BE2C (cell line): ENCODE data around the gene IFNL1.
"Not testable (repeated sequence)": the region's sequence is repeated elsewhere in the genome, so short reads cannot be mapped to it uniquely, and the experiment has no call there.

ENCODE experiments used
- DNase-seq: peaks from one replicate; pipeline ENCODE4 v3.0.0-alpha.2; 2020
- H3K27me3 ChIP-seq: fragments of 250-450 bp; sonication (Bioruptor Pico); 2 replicates; pipeline ENCODE4 v1.5.1; 2020; ENCODE audit warnings: mild to moderate bottlenecking
- H3K36me3 ChIP-seq: fragments of 250-450 bp; sonication (Bioruptor Pico); 2 replicates; pipeline ENCODE4 v1.5.1; 2020; ENCODE audit warnings: mild to moderate bottlenecking
- H3K4me1 ChIP-seq: fragments of 250-450 bp; sonication (Bioruptor Pico); 2 replicates; pipeline ENCODE4 v1.5.1; 2020
- H3K4me3 ChIP-seq: 2 replicates; pipeline ENCODE4 v1.5.1; 2011; ENCODE audit warnings: low read depth, low read length
- H3K9me3 ChIP-seq: fragments of 250-450 bp; sonication (Bioruptor Pico); 2 replicates; pipeline ENCODE4 v1.5.1; 2020
- CTCF ChIP-seq: IDR thresholded peaks from 2 replicates; pipeline ENCODE4 v1.5.1; 2012; ENCODE audit warnings: mild to moderate bottlenecking, low read depth, low read length

IFNL1 gene

DNA sequence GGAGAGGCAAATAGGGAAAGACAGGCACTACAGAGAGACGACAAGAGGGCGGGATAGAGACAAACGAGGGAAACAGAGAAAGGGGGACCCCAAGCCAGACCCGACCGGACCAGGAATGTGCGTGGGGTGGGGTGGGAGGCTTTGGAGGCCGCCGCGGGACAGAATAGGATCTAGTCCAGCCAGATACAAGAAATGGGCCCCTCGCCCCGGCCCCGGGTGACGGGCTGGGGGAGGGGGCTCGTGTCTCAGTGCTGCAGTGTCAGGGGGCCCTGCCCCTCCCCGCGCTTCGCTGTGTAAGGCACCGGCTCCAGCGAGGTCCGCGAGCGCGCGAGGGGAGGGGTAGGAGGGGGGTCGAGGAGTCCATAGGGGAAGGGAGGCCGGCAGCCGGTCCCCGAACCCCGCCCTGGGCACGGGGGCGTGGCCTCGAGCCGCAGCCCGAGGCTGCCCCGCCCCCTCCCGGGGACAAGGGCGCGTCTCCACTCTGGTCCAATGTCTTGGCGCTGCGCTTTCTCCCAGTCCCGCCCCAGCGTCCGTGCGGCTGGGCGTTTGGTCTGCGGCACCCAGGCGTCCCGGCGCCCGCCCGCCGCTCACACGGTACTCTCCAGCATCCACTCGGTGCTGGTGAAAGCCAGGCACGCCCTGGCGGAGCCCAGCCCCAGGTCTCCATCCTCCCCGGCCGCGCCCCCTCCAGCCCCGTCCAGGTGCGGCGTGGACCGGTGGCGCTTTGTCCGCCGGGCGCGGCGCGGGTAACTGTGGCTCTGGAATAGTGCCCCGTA, 11.0 kb downstream of the IFNL1 start:
- no peak for DNase-seq
- no peak overlapping the region for H3K4me3 ChIP-seq

DNA sequence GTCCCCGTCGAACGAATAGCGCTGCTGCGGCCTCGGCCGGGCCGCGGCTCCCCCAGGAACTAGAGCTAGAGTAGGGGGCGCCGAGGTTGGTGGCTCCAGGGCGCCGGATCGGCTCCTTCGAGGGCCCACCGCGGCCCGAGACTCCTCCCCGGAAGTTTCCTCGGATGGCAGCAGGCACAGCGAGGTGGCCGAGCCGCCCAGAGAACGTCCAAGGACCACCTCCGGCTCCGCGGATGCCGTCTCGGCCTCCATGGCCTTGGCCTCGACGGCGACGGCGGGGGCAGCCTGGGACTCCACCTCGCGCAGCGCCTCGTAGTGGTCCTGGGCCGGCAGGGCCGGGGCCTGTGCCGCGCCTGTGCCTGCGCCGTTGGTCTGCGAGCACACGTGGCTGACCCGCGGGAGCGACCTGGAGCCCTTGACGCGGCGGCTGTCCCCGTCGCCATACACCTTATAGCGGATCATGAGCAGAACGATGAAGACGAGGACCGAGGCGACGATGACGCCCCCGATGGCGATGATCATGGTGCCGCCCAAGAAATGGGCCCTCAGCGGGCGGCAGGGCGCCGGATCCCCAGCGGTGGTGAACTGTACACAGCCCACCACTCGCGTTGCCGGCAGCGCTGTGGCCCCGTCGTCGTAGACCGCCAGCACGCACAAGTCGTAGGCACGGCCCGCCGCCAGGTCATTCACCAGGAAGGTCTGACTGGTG, 11.8 kb downstream of the IFNL1 start:
- H3K27me3 ChIP-seq: no peaks in the 10 kb centered on the region
- no peak for DNase-seq
- no peaks in the 10 kb centered on the region for H3K36me3 ChIP-seq
- H3K4me1 ChIP-seq: no peaks in the 10 kb centered on the region
- no peaks in the 10 kb centered on the region for H3K9me3 ChIP-seq
- TF ChIP-seq CTCF: no peak
- H3K4me3 ChIP-seq: no peak overlapping the region

More for the DNA sequence above, 11.0 kb downstream of the IFNL1 start:
- no peaks in the 10 kb centered on the region for H3K36me3 ChIP-seq
- TF ChIP-seq CTCF: no peak
- no peaks in the 10 kb centered on the region for H3K27me3 ChIP-seq
- H3K9me3 ChIP-seq: no peaks in the 10 kb centered on the region
- H3K4me1 ChIP-seq: no peaks in the 10 kb centered on the region

DNA sequence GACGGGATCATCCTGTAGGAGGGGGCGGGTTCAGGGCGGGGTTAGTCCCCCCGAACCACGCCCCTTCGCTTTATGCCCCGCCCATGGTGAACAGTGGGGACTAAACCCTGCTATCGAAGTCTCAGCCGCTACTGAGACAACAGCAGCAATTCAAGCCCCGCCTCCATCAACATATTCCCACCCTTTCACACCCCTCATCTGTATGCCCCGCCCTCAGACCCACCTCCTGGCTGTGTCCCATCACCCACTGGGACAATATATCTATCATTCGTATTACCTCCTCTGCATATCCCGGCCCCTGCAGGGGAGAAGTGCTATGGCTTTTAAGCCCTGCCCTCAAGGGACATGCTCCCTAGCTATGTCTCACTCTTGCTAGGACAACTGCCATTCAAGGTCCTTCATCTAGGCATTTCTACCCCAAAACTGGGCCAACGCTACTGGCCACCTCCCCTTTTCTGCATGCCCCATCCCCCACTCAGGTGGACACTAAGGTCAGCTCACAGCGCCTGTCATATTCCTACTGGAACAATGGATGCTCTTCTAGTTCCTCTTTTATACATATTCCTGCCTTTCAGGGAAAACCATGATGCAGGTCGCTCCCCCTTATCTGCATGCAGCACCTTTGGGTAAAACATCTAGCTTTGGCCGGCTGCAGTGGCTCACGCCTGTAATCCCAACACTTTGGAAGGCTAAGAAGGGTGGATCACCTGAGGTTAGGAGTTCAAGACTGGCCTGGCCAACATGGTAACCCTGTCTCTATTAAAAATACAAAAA, 12.5 kb downstream of the IFNL1 start:
- no peak for TF ChIP-seq CTCF
- Histone ChIP-seq H3K36me3 (no peaks in the 10 kb centered on the region), H3K9me3 (no peaks in the 10 kb centered on the region), H3K4me1 (no peaks in the 10 kb centered on the region), H3K27me3 (no peaks in the 10 kb centered on the region), H3K4me3 (no peak overlapping the region)
- no peak for DNase-seq

DNA sequence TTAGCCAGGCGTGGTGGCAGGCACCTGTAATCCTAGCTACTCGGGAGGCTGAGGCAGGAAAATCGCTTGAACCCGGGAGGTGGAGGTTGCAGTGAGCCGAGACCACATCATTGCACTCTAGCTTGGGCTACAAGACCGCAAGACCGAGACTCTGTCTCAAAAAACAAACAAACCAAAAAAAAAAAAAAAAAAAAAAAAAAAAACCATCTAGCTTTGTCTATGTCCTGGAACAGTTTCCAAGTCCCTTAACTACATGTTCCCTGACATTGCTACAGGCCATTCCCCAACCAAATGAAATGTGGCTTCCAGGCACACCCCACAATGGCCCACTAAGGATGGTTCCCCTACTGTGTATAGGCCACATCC, 13.1 kb downstream of the IFNL1 start:
- not testable (repeated sequence) for H3K4me1 ChIP-seq, DNase-seq, H3K27me3 ChIP-seq, H3K36me3 ChIP-seq, H3K4me3 ChIP-seq, H3K9me3 ChIP-seq

DNA sequence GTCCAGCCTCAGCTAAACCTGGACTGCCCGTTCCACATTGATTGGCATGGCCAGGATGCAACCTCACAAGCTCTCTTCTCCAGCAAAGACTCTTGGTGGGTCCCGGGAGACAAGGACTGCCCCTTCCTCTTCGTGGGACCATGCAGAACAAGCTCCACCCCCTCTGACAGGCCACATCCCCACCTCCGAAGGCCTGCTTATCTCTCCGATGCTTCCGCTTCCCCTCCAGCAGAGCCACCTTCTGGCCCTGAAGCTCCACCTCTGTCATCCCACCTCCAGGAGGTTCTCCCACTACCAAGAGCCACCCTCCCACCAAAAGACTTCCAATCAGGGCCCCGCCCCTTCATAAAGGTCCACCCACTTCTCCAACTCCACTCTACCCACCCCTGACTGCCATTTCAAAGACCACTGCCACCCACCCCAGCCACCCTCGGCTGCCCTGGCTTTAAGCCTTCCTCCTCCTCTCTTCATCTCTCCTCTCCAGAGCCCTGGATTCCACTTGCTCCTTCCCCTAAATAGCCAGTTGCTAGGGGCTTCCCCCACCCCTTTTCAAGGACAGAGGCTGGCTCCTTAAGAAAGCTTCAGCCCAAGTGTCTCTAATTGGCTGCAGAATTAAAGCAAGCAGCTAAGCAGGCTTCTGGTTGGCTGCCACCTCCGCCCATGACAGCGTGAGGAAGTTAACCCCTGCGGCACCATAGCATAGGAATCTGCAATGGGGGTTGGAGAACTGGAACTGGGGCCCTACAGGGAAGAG, 14.5 kb downstream of the IFNL1 start:
- Histone ChIP-seq H3K4me3 (no peak overlapping the region), H3K36me3 (no peaks in the 10 kb centered on the region), H3K4me1 (no peaks in the 10 kb centered on the region), H3K27me3 (no peaks in the 10 kb centered on the region), H3K9me3 (no peaks in the 10 kb centered on the region)
- DNase-seq: no peak
- TF ChIP-seq CTCF: no peak

DNA sequence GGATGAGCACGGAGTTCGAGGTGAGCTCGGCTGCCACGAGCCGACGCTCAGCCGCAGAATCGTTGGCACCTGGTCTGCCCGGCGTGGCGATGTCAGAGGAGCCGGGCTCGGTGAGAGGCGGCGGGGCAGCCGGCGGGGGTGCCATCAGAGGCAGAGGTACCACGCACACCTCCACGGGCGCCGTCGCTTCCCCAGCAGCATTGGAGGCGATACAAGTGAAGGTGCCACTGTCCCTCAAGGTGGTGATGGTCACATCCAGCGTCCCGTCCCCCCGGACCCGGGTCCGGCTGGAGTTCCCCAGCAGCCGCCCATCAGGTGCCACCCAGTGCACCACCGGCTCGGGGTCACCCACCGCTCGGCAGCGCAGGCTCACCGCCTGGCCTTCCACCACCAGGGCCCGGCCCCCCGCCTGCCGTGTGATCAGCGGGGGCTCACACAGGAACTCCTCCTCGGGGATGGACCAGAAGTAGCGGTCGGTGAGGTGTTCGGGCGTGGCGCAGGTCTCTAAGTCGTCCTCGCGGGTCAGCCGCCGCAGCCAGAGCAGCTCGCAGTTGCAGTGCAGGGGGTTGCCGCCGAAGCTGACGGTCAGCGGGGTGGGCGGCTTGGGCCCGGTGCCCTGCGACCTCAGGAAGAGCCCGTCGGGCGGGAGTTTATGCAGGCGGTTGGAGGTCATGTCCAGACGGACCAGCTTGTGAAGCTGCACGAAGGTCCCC, 18.0 kb downstream of the IFNL1 start:
- no peak for TF ChIP-seq CTCF
- Histone ChIP-seq H3K4me3 (no peak overlapping the region), H3K9me3 (no peaks in the 10 kb centered on the region), H3K36me3 (no peaks in the 10 kb centered on the region), H3K4me1 (no peaks in the 10 kb centered on the region), H3K27me3 (no peaks in the 10 kb centered on the region)
- no peak for DNase-seq
